Stomach (tissue), 4 donors: ENCODE measurements around the gene KATNIP.

ENCODE experiments used
- EP300 ChIP-seq: sonication (generic); formaldehyde crosslinking; IDR thresholded peaks from one replicate; pipeline ENCODE4 v1.6.1; 2017; ENCODE audit warnings: antibody characterized with exemption
- POLR2A ChIP-seq, 4 donors: fragments of 450-650 bp; IDR thresholded peaks; one replicate each; pipeline ENCODE4 v1.6.1; 2016; ENCODE audit warnings: antibody characterized with exemption in 4 of 4, control low read depth in 2 of 4, mild to moderate bottlenecking in 1 of 4, moderate library complexity in 1 of 4
- POLR2AphosphoS5 ChIP-seq, 3 donors: sonication (generic); formaldehyde crosslinking; IDR thresholded peaks; one replicate each; pipeline ENCODE4 v1.6.1; 2016; ENCODE audit warnings: antibody characterized with exemption in 3 of 3
- TF ChIP-seq, protein P1 (sequence below), 7 experiments: fragments of 450-650 bp in 4 of 7; fragments of 200-600 bp in 3 of 7; sonication (generic) in 3 of 7; IDR thresholded peaks; one replicate each; pipeline ENCODE4 v1.5.1; 2016 to 2019; ENCODE audit warnings: antibody characterized with exemption in 7 of 7, control low read depth in 2 of 7, mild to moderate bottlenecking in 1 of 7

GRCh38 chr16:27558434-27558833 lies 8.5 kb downstream of the KATNIP start:
- TF ChIP-seq EP300 (no peak), POLR2A (IDR thresholded peaks at IDR 0.05) (no peak), POLR2AphosphoS5 (IDR thresholded peaks at IDR 0.05) (no peak)
- TF ChIP-seq, protein P1, sequence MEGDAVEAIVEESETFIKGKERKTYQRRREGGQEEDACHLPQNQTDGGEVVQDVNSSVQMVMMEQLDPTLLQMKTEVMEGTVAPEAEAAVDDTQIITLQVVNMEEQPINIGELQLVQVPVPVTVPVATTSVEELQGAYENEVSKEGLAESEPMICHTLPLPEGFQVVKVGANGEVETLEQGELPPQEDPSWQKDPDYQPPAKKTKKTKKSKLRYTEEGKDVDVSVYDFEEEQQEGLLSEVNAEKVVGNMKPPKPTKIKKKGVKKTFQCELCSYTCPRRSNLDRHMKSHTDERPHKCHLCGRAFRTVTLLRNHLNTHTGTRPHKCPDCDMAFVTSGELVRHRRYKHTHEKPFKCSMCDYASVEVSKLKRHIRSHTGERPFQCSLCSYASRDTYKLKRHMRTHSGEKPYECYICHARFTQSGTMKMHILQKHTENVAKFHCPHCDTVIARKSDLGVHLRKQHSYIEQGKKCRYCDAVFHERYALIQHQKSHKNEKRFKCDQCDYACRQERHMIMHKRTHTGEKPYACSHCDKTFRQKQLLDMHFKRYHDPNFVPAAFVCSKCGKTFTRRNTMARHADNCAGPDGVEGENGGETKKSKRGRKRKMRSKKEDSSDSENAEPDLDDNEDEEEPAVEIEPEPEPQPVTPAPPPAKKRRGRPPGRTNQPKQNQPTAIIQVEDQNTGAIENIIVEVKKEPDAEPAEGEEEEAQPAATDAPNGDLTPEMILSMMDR (IDR thresholded peaks at IDR 0.05): no peak
